CD4-positive, alpha-beta T cell treated with Interleukin-4 for 4 hours (primary cell): Measurements from ENCODE around the gene CAMK1D.
"Not testable (repeated sequence)": the region's sequence is repeated elsewhere in the genome, so short reads cannot be mapped to it uniquely, and the experiment has no call there.

ENCODE experiments used
- DNase-seq: peaks from one replicate; pipeline ENCODE4 v3.0.0-alpha.2; 2020

The CAMK1D gene

DNA sequence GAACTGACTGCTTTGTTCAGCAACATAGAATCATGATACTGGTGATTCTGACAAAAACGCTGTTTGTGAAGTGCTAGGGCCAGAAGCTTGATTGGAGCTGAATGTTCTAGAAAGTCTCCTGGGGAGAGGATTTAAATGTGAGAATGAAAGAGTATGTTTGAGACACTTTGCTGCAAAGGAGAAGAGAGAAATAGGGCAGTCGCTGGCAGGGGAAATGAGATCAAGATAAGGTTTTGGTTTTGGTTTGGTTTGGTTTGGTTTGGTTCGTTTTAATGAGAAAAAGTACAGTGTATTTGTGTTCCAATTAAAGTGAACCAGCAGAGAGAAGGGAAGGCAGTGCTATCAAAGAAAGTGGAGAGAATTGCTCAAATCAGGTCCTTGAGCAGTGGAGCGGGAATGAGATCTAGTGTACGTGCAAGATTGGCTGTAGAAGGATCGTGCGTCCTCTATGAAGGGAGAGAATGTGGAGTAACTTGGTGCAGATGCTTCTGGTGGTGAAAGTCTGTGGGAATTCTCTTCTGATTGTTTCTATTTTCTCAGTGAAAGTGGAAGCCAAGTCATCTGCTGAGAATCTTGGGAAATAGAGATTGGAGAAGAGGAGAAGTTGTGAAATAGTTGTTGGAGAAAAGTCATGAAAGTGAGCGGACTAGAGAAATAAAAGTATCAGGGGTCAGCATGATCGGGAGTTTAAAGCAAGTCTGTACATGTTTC is 381.6 kb downstream of the CAMK1D start:
- DNase-seq, result no peak

DNA sequence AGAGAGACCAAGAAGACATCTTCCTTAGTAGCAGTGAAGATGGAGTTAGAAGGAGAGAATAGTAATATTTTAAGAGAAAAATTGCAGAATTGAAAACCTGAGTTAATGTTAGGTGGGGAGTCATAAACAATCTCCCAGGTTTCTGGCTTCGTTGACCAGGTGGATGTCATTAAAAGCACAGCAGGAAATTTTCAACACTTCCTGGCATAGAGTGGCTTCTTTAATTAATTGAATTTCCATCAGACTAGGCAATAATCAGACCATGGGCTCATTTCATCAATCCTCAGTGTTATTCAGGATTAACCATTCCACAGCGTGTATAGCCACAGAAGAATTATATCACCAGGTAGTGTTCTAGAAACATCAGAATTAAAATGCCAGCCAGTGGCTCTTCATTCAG is 383.9 kb downstream of the CAMK1D start:
- DNase-seq, result no peak

DNA sequence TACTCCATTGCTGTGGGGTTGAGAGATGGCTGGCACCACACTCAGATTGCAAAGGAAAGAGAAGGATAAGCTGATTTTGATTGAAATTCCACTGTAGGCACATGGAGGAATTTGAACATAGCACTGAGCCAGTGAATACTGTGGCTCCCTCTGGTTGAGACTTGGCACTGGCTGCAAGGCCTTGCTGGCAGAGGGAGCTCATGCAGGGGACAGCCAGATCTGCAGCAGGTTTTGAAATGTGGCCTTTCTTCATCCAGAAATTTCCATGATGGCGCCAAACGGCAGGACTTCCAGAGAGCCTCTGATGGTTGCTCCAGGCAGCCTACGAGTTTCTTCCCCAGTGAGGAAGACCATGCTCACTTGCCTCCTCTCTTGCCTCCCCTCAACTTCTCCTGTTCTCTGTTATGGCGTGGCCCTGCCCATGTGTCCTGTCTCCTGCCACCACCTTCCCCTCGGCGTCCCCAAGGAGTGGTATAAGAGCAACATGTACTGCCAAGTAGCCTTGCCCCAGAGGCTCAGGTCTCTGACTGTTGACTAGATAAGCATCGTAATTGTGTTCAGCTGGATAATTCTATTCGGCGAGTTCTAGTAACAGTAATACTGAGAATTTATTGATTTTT is 386.6 kb downstream of the CAMK1D start:
- no peak for DNase-seq

DNA sequence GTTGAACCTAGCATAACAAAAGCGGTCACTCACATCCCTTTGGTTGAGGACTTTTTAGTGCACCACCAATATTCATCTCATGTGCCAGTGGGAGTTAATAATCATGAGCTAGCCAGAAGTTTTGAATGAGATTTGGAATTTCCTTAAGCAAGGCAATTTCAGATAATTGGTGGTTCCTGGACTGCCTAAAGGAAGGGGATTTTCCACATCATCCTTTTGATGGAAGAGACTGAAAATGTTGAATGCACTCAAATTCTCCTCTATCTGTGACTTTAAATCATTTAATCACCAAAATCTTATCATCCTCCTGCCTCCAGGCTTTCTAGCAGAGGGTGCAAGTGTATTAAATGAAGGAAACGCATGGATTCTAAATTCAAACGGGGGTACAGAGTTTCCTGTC is 391.5 kb downstream of the CAMK1D start:
- no peak for DNase-seq

DNA sequence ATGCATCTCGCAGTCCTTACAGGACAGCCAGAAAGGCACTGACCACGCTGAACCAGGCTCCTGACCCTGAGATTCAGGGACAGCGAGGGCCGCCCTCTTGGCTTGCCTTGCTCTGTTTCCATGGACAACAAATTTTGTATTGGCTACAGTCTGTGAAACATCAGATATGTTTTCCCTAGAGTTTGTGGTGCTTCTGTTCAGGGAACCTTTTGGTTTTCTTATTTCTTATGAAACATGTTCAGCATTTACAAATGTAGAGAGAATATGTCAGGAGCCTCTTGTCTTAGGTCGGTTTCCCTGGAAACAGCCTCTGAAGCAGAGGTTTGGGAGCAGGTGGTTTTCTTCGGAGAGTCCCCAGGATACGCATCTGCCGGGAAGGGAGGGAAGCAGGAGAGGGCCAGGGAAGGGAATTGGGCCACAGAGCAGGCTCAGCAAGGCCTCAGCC is 392.0 kb downstream of the CAMK1D start:
- no peak for DNase-seq

DNA sequence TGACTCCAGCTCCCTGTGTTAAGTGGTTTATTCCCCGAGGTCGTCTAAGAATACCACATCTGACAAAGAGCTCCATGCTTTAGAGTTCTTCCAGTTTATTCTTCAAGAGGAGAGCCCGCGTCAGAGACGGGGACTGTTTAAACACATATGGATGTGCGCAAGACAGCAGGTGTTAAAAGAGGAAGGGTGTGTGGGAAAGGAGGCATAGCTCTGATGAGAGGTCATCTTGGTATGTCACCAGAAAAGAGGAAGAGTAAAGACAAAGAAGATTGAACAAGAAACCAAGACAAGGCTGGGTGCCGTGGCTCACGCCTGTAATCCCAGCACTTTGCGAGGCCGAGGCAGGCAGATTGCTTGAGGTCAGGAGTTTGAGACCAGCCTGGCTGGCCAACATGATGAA is 393.4 kb downstream of the CAMK1D start:
- no peak for DNase-seq

DNA sequence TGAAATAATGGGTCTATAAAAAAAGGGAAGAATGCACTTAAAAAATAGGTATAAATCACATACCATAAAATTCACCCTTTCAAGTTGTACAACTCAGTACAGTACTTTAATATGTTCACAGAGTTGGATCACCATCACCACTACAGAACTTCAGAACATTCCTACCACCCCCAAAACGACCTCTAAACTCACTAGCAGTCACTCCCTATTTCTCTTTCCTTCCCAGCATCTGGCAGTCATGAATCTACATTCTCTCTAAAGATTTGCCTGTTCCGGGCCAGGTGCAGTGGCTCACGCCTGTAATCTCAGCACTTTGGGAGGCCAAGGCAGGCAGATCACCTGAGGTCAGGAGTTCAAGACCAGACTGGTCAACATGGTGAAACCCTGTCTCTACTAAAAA is 394.1 kb downstream of the CAMK1D start:
- not testable (repeated sequence) for DNase-seq

DNA sequence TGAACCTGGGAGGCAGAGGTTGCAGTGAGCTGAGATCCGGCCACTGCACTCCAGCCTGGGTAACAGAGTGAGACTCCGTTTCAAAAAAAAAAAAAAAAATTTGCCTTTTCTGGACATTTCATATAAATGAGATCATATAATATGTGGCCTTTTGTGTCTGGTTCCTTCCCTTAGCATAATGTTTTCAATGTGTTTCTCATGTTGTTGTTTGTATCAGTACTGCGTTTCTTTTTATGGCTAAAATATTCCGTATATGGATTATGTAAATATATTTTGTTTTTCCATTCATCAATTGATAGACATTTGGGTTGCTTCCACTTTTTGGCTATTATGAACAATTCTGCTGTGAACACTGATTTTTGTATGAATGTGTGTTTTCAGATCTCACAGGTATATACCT is 394.6 kb downstream of the CAMK1D start:
- DNase-seq, result no peak

DNA sequence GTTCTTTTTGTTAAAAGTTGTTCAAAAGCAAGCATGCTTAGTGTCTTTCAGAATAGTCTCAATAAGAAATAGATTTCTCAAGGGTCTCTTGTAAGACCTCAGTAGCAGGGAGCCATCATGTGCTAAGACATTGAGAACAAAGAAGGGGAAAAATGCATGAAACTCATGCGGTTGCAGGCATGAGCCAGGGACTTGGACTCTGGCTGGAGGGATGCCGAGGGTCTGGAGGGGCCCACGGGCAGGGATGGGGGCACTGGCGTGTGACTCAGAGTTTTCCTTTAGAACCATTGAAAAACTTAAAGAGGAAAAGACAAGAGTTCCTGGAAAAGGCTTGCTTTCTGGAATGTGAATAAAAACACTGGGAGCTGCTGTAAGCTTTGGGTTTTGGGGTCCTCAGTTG is 398.8 kb downstream of the CAMK1D start:
- no peak for DNase-seq

DNA sequence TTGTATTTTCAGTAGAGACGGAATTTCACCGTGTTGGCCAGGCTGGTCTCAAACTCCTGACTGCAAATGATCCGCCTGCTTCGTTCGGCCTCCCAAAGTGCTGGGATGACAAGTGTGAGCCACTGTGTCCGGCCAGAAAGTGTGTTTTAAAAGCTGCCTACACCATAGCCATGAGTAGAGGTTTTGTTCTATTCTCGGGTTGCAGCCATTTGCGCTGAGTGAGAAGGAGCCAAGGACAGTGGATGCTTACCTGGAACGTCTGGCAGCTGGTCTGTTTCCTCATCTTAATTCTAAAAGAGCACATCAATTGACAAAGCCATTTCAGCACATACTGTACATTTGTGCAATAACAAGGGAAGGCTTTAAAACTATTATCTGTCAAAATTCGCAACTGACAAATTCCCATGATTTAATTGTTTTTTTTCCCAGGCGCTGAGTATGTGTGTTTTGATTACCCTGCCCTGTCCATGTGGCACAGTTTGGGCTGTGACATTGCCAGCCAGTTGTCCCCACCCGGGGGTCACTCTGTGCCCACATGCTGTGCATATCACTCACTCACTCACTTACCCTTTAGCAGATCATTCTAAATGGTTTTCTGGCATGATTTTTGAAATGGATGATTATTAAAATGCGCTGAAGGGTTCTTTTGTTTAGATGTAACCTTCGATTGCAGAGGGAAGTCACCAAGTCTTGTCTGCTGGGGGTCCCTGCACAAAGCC is 400.6 kb downstream of the CAMK1D start:
- DNase-seq, result no peak

DNA sequence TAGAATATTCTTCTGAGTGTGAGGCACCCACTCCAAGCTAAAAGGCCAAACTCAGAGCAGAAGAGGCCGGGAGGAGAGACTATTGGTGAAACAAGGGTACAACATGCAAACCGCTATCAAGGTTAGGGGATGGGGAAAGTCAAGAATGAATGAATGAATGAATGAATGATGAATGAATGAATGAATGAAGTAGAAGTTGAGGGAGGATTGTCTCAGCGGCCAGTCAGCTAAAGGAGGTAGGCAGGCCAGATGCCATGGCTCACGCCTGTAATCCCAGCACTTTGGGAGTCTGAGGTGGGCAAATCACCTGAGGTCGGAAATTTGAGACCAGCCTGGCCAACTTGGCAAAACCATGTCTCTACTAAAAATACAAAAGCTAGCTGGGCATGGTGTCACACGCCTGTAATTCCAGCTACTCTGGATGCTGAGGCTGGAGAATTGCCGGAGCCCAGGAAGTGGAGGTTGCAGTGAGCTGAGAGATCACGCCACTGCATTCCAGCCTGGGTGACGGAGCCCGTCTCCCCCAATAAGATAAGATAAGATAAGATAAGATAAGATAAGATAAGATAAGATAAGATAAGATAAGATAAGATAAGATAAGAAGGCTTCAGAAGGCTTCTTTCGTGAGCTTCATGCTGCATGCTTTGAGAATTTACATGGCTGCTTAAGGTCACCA is 401.3 kb downstream of the CAMK1D start:
- no peak for DNase-seq

DNA sequence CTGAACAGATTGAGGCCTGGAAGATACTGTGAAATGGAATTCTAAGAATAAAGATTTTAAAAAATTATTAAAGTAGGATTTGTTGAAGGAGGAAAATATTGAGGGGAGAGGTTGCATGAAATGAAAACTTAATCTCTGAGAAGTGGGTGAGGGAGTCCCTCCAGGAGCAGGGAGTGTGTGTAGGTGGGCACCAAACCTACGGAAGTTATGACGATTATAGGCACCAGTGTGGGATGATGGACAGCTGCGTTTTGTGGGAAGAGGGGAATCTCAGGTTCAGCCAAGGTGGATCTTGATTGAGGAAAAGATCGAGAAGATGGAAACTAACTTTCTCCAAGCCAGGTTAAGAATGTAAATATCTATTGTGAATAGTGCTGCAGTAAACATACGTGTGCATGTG is 405.7 kb downstream of the CAMK1D start:
- no peak for DNase-seq

DNA sequence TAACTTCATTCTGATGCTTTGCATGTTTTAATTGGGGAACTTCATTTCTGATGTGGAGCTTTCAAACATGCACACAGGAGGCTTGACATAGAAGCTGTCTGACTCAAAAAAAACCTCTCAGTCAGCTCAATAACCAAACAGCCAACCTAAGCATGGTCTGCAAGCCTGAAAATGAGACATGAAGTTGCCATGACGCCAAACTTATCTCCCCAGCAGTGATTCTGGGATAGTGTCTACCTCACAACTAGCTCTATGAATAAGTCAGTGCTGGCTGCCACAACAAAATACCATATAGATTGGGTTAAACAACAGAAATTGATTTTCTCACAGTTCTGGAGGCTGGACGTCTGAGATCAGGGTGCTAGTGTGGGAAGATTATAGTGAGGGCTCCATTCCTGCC is 408.0 kb downstream of the CAMK1D start:
- DNase-seq, result no peak

DNA sequence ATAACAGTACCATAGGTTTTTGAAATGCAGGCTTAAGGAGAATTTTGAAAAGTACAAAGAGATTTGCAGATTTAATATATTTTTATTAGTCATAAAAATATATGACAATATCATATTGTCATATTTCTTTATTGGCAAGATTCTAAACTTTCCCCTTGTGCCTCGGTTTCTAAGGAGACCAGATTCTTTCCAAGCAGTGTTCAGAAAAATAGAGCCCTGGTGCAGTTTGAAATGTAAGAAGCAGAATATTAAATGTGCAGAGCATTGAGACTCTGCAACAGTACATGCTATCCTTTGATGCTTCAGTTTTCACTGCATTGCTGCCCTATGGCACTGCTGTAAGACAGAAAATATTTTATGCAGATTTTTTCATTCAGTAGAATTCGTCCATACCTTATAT is 408.9 kb downstream of the CAMK1D start:
- DNase-seq, result no peak

DNA sequence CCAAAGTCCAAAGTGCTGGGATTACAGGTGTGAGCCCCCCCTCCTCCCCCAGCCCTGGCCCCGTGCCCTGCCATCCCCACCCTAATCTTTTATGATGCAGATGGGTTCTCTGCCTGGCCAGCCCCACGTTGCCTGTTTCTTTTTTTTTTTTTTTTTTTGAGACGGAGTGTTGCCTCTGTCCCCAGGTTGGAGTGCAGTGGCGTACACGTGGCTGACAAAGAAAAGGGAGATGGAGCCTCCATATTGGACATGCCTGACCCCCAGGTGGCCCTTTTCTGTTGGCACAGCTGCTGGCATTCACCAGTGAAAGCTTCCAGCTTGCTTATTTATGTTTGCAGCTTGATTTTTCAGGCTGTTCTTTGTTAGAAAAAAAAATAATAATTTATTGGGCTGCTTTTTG is 416.9 kb downstream of the CAMK1D start:
- no peak for DNase-seq

DNA sequence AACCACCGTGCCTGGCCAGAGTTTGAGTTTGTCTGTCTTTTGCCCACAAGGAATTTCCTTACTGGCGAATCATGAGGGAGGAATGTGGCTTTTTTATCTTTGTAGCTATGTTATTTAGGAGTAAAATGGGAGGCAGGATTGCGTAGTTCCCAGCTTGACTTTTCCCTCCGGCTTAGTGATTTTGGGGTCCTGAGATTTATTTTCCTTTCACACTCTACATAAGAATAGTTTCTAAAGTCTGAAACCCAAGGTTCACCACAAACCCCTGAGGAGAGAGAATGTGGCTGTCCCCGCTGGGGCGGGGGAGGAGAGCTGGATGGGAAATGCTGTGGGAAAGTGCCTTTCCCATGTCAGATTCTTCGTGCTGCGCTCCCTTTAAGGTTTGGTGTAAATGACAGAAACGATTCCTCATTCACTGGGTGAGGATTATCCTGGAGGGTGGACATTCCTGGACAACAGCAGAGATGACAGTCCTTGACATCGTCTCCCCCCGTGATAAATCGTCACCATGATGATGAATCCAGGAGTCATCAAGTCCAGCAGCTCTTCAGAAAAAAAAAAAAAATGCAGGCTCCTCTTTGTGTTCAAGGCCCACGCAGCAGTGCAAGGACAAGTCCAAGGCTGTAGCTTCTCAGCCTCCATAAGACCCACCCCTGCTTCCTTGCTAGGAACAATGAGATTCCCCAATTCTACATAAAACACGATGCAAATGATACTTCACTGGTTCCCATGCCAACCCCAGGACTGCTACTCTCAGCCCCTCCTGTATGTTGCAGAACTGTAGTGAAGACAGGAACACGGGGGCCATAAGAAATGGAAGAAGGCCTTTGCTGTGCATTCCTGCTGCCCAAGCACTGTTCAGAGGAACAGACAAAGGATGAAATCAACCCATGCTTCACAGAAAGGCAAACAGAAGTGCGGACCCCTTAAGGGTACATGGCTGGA is 419.1 kb downstream of the CAMK1D start:
- DNase-seq, result no peak

DNA sequence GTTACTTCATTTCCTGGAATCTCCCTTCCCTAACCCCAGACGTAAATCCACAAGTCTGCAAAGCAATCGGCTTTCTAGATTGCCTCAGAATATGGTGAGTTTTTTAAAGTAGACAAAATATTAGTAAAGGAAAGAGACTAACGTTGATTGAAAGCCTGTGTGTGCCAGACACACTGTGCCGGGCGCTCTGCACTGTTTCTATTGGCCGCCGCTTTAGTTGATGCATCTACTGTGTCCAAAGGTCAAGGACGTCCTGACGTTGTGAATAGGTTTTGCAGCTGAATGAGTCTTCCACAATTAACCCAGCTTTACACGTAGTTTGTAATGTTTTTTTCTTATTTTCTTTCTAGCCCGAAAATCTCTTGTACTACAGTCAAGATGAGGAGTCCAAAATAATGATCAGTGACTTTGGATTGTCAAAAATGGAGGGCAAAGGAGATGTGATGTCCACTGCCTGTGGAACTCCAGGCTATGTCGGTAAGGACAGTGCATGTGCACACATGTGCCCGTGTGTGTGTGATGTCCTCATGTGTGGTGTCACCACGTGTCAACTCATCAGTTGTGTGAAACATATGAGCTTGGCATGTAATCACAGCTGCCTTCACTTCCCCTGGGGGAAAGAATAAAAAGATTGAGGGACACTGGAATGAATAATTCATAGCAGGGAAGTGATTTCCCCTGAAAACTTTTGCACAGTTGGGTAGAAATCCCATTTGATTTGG is 420.1 kb downstream of the CAMK1D start:
- DNase-seq, result no peak

DNA sequence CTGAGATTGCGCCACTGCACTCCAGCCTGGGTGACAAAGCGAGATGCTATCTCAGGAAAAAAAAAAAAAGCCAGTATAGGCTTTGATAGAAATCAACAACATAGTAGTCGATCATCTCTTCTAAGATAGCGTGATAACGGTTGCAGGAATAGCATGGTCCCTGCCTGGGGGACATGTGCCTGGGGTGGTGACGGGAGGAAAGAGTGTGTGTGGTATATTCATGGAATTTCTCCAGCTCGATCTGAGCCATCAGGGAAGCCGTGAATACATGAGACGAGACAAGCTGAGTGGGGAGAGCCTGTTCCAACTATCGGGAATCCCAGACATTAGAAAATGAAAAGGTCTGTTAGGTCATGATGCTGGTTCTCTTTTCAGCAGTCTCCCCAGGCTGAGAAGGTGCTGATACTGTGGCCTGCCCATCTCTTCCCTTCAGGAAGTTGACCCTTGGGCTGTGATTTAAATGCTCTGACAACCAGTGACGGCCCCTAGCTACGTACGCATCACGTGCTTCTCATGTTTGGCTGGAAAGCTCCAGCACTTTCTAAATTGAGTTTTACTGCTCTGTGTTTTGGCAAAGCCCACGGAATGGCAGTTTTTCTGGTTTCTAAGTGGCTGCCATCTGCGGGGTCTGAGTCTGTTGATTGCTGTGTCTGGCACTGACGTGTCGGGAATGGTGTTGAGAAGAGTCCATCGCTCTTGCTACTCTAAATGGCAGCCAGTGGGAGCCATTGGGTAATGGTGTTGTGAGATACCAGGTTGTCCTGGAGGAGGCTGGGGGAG is 422.8 kb downstream of the CAMK1D start:
- DNase-seq, result no peak

DNA sequence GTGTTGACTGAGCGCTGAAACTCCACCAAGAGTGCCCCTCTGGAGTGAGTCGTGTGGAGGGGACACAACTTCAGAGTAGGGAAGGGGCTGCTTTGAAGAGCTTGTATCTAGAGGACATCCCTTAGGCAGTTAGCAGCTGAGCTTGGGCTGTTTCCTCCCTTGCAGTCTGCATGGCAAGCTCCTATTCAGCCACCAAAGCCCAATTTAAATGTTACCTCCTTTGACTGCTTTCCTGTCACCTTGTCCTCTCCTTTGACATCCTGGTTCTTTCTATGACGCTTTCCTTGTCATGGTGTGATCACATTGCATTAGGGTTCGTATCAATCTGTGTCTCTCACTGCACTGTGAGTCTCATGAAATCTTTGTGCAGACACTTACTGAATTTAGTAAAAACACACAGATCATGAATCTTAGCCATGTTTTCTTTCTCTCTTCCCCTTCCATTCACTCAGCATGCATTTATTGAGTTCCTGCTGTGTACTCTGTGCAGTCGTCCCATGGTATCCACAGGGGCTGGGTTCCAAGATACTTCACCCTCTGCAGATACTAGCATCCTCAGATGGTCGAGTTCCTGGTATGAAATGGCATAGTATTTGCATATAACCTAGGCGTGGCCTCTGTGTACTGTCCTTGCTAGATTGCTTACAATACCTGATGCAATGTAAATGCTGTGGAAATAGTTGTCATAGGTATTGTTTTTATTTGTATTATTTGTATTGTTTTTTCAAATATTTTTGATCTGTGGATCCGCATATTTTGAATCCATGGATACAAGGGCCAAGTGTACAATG is 423.6 kb downstream of the CAMK1D start:
- no peak for DNase-seq
